Central memory CD8-positive, alpha-beta T cell (primary cell): Measurements from ENCODE around the gene FRK.
"Not testable (repeated sequence)": the region's sequence is repeated elsewhere in the genome, so short reads cannot be mapped to it uniquely, and the experiment has no call there.

Experiments
- ATAC-seq: fragments of 150-1000 bp; cut with Tn5 transposase; replicated peaks from 2 replicates; pipeline ENCODE4 v1.10.0; 2022; ENCODE audit warnings: mild to moderate bottlenecking, moderate FRiP score, moderate number of reproducible peaks; ENCODE audit not compliant: poor library complexity, severe bottlenecking; ENCODE audit errors: extremely low read depth
- DNase-seq, 2 donors: peaks; one replicate each; pipeline ENCODE4 v3.0.0; 2021; ENCODE audit warnings: low spot score in 2 of 2
- H3K27ac Mint-ChIP-seq: one replicate; pipeline ENCODE4 v1.8.0; 2022; ENCODE audit warnings: low read depth, mild to moderate bottlenecking, moderate library complexity, mixed read lengths
- H3K27me3 Mint-ChIP-seq: one replicate; pipeline ENCODE4 v1.8.0; 2022; ENCODE audit warnings: mixed read lengths
- H3K36me3 Mint-ChIP-seq: one replicate; pipeline ENCODE4 v1.8.0; 2022; ENCODE audit warnings: mild to moderate bottlenecking, moderate library complexity, mixed read lengths; ENCODE audit not compliant: insufficient read depth
- H3K4me1 Mint-ChIP-seq: one replicate; pipeline ENCODE4 v1.8.0; 2022; ENCODE audit warnings: mixed read lengths
- H3K4me3 Mint-ChIP-seq: one replicate; pipeline ENCODE4 v1.8.0; 2022; ENCODE audit warnings: mild to moderate bottlenecking, moderate library complexity, mixed read lengths
- H3K9me3 Mint-ChIP-seq: one replicate; pipeline ENCODE4 v1.8.0; 2022; ENCODE audit warnings: mixed read lengths

Gene FRK

DNA sequence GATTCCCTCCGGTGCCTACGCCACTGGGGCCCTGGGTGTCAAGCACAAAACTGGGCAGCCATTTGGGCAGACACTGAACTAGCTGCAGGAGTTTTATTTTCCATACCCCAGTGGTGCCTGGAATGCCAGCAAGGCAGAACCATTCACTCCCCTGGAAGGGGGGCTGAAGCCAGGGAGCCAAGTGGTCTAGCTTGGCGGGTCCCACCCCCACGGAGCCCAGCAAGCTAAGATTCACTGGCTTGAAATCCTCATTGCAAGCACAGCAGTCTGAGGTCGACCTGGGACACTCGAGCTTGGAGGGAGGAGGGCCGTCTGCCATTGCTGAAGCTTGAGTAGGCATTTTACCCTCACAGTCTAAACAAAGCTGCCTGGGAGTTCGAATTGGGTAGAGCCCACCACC, 125.3 kb downstream of the FRK start:
- Mint-ChIP-seq H3K27ac (no peak overlapping the region), H3K4me3 (no peak overlapping the region), H3K4me1 (no peaks in the 10 kb centered on the region), H3K9me3 (peaks cover 10% of the 10 kb centered on the region), H3K36me3 (no peaks in the 10 kb centered on the region), H3K27me3 (no peaks in the 10 kb centered on the region)
- ATAC-seq = no peak
- no peak for DNase-seq

- Mint-ChIP-seq H3K27ac (no peak overlapping the region), H3K4me1 (no peaks in the 10 kb centered on the region), H3K36me3 (no peaks in the 10 kb centered on the region), H3K4me3 (no peak overlapping the region), H3K27me3 (no peaks in the 10 kb centered on the region), H3K9me3 (peaks cover 10% of the 10 kb centered on the region)
- no peak for ATAC-seq
- no peak for DNase-seq
These were observed 125.9 kb downstream of the FRK start for GRCh38 chr6:115934829-115935228.

GRCh38 chr6:115934145-115934544, 126.5 kb downstream of the FRK start:
- Mint-ChIP-seq H3K36me3 (no peaks in the 10 kb centered on the region), H3K4me1 (no peaks in the 10 kb centered on the region), H3K9me3 (peaks cover 9% of the 10 kb centered on the region), H3K27ac (no peak overlapping the region), H3K27me3 (no peaks in the 10 kb centered on the region), H3K4me3 (no peak overlapping the region)
- no peak for ATAC-seq
- no peak for DNase-seq

DNA sequence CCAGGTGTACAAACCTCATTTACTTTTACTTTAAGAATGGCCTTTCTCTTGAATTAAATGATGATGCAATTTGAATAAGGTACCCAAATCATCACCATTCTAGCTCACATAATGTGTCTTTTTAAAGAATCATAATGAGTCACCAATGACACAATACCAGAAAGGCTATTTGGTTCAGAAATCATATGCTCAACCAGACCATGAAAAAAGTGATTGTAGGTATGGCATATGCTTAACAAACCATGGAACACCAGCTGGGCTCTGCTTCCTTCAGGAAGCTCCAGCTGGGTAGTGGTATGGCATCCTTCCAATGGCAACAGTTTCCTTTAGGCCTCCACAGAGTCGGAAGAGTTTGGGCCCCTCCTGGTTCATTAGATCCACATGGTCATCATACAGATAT, 128.2 kb downstream of the FRK start:
- Mint-ChIP-seq H3K4me3 (no peak overlapping the region), H3K27ac (no peak overlapping the region), H3K9me3 (peaks cover 10% of the 10 kb centered on the region), H3K36me3 (no peaks in the 10 kb centered on the region), H3K27me3 (no peaks in the 10 kb centered on the region), H3K4me1 (no peaks in the 10 kb centered on the region)
- DNase-seq (no peak), ATAC-seq (no peak)

- not testable (repeated sequence) for H3K27me3 Mint-ChIP-seq, H3K4me1 Mint-ChIP-seq, DNase-seq, H3K27ac Mint-ChIP-seq, H3K36me3 Mint-ChIP-seq, H3K4me3 Mint-ChIP-seq, ATAC-seq
- peaks cover 10% of the 10 kb centered on the region for H3K9me3 Mint-ChIP-seq
These were observed 132.7 kb downstream of the FRK start for GRCh38 chr6:115928000-115928399.

DNA sequence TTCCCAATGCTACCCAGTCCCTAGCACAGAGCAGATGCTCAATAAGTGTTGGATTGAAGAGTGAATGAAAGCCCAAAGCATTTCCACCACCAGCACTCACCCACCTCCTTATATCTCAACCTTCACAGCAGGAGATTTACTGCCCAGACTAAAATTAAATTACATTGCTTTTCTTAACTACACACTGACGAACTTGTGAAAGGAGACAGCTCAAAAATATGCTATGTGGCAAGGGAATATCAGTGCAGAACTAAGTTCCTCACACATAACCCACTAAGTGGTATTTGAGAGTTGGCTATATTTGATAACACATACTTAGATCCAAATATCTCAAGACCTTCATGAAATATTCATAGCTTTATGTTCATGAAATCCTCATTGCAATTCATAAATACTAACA, 137.7 kb downstream of the FRK start:
- no peaks in the 10 kb centered on the region for H3K27me3 Mint-ChIP-seq
- no peak for ATAC-seq
- no peaks in the 10 kb centered on the region for H3K9me3 Mint-ChIP-seq
- H3K36me3 Mint-ChIP-seq = no peaks in the 10 kb centered on the region
- no peak overlapping the region for H3K4me3 Mint-ChIP-seq
- H3K27ac Mint-ChIP-seq = no peak overlapping the region
- no peak for DNase-seq
- no peaks in the 10 kb centered on the region for H3K4me1 Mint-ChIP-seq

GRCh38 chr6:115914098-115914497, 146.6 kb downstream of the FRK start:
- Mint-ChIP-seq H3K4me1 (no peaks in the 10 kb centered on the region), H3K36me3 (no peaks in the 10 kb centered on the region), H3K4me3 (no peak overlapping the region), H3K9me3 (no peaks in the 10 kb centered on the region), H3K27me3 (no peaks in the 10 kb centered on the region), H3K27ac (no peak overlapping the region)
- ATAC-seq (no peak), DNase-seq (no peak)

DNA sequence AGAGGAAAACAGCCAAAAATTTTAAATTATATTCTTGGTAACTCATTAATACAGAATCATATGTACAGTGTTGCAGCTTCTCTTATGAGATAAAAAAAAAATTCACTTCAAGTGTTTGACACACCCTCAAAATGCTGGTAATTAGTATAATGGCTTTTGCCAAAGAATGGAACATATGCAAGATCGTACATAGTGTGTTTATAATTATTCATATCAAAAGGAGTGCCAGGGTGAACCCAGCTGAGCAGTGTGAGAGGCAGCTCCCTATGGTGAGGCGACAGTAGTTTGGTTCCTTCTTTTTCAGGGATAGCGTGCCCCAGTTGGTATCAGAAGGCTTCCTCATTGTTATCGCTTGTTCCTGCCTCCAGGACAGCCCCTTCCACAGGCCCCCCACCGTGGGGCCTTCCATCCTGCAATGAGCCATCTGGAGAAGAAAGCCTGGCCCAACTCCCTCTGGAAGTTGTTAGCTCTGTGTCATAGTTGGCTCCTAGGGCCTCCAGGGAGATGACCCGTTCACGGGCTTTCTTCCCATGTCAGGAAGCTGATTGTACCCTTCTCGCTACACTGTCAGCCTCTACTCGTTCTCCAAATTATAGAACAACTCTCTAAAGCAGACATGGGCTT, 150.7 kb downstream of the FRK start:
- Mint-ChIP-seq H3K9me3 (no peaks in the 10 kb centered on the region), H3K27me3 (no peaks in the 10 kb centered on the region), H3K27ac (no peak overlapping the region), H3K4me1 (no peaks in the 10 kb centered on the region), H3K4me3 (no peak overlapping the region), H3K36me3 (no peaks in the 10 kb centered on the region)
- DNase-seq = no peak
- ATAC-seq = no peak

DNA sequence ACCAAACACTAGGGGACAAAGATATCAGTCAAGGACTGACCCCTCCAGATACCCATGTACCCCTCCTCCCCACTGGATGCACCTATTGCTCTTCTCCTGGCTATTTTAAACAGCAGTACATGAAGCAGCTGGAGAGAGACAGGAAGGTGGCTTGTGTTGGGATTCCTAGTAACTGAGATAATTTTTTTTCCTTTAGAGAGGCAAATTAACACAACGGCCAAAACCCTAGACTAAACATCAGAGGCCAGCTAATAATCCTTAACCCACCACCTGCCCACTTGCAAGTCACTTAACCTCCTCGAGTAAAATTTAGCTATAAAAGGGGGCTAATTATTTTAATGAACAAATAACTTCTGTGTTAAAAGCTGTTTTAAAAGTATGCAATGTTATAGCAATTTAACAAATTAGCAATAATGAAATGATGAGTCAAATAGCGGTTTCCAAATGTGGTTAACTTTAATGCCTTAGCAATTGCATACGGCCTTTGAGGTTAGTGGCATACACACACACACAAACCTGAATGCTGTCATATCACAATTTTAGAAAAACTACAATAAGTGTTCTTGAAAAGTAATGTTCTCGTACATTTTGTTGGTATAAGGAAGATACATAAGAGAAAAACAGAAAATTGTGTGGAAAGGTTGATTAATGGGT, 151.7 kb downstream of the FRK start:
- Mint-ChIP-seq H3K27me3 (no peaks in the 10 kb centered on the region), H3K9me3 (no peaks in the 10 kb centered on the region), H3K4me3 (no peak overlapping the region), H3K36me3 (no peaks in the 10 kb centered on the region), H3K4me1 (no peaks in the 10 kb centered on the region), H3K27ac (no peak overlapping the region)
- DNase-seq (no peak), ATAC-seq (no peak)

DNA sequence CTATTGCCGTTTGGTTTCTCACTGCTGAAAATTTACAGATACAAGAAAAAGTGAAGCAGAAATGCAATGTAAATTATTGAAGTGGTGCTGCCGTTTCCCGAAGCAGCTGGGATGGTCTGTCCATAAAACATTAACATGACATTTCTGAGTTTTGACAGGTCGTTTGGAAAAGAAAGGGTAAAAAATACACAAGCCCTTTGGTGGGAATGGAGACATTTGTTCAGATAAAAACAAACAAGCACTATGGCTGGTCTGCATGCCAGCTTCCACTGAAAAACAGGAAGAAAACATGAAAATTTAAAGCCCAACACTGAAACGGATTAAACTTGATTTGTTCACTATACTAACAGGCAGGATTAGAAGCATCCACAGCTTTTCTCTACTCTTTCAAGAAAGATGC, 155.2 kb downstream of the FRK start:
- H3K4me3 Mint-ChIP-seq = no peak overlapping the region
- no peaks in the 10 kb centered on the region for H3K9me3 Mint-ChIP-seq
- no peaks in the 10 kb centered on the region for H3K27me3 Mint-ChIP-seq
- H3K36me3 Mint-ChIP-seq = no peaks in the 10 kb centered on the region
- no peak for ATAC-seq
- H3K27ac Mint-ChIP-seq = no peak overlapping the region
- no peaks in the 10 kb centered on the region for H3K4me1 Mint-ChIP-seq
- no peak for DNase-seq

DNA sequence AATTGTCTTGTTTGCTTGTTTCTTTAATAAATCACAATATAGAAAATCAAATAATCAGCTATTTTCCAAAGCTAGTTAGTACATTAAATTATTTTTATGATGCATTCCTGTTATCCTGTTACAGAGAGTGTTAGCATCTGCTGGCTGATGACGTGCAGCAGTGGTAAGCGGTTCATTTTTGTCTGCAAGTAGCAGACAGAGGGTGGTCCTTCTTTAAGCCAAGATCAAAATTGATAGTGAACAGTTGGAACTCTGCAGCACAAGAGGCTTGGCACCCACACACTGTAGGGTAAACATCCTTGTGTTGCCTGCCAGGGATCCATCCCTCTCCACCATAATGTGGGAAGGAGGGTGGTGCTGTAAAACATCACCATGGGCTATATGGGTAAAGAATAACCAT, 158.3 kb downstream of the FRK start:
- ATAC-seq (no peak), DNase-seq (no peak)
- Mint-ChIP-seq H3K36me3 (no peaks in the 10 kb centered on the region), H3K27ac (no peak overlapping the region), H3K27me3 (no peaks in the 10 kb centered on the region), H3K4me3 (no peak overlapping the region), H3K9me3 (no peaks in the 10 kb centered on the region), H3K4me1 (no peaks in the 10 kb centered on the region)

DNA sequence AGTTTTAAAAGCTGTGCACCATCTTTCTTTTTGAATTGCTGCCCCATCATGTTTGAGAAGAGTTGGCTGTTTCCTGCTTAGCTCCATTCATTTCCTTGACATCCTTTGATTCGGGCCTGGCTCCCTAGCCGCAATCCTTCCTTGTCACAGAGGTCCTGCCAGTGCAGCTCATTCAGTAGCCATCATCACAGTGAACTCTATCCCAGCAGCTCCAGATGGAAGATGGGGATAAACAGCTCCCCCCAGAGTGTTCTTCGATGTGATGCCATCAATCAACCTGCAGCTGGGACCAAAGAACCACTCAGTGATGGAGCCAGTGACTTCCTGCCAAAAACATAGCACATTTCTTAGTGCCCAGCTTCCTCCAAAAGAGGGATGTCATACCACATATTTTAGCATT, 158.8 kb downstream of the FRK start:
- no peaks in the 10 kb centered on the region for H3K27me3 Mint-ChIP-seq

GRCh38 chr6:115899730-115900282, 160.9 kb downstream of the FRK start:
- DNase-seq = no peak
- Mint-ChIP-seq H3K4me3 (no peak overlapping the region), H3K27ac (no peak overlapping the region), H3K4me1 (no peaks in the 10 kb centered on the region), H3K9me3 (no peaks in the 10 kb centered on the region), H3K27me3 (no peaks in the 10 kb centered on the region), H3K36me3 (no peaks in the 10 kb centered on the region)
- no peak for ATAC-seq

More for the DNA sequence above, 158.8 kb downstream of the FRK start:
- H3K4me3 Mint-ChIP-seq = no peak overlapping the region
- H3K9me3 Mint-ChIP-seq = no peaks in the 10 kb centered on the region
- ATAC-seq (no peak), DNase-seq (no peak)
- no peaks in the 10 kb centered on the region for H3K36me3 Mint-ChIP-seq
- H3K4me1 Mint-ChIP-seq = no peaks in the 10 kb centered on the region
- no peak overlapping the region for H3K27ac Mint-ChIP-seq
